Cerebellar cortex (tissue), 1 donor: ENCODE results near the gene GCFC2.

Experiments
- DNase-seq: peaks from one replicate; pipeline ENCODE4 v3.0.0-alpha.2; 2015; ENCODE audit warnings: low spot score

The GCFC2 gene

DNA sequence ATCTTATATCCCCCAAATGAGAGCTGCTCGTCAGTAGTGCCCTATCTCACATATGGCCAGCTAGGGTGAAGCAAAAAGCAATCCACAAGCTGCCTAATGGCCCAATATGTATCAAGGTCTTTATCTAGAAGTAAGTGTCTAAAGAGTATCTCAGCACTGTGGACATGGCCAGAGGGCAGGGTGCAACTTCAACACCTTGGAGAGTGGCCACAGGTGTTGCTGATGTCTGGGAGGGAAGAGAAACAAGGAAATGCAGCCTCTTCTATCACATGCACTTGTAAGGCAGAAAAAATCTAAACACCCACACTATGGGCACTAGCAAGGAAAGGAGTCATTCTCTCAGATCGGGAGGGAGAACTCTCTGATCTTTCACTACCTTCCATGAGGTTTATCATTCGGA is 87.8 kb downstream of the GCFC2 start:
- no peak for DNase-seq

- DNase-seq = no peak
These were observed 88.2 kb downstream of the GCFC2 start for GRCh38 chr2:75622500-75622899.

GRCh38 chr2:75621228-75621627 is 89.5 kb downstream of the GCFC2 start:
- DNase-seq = no peak

DNA sequence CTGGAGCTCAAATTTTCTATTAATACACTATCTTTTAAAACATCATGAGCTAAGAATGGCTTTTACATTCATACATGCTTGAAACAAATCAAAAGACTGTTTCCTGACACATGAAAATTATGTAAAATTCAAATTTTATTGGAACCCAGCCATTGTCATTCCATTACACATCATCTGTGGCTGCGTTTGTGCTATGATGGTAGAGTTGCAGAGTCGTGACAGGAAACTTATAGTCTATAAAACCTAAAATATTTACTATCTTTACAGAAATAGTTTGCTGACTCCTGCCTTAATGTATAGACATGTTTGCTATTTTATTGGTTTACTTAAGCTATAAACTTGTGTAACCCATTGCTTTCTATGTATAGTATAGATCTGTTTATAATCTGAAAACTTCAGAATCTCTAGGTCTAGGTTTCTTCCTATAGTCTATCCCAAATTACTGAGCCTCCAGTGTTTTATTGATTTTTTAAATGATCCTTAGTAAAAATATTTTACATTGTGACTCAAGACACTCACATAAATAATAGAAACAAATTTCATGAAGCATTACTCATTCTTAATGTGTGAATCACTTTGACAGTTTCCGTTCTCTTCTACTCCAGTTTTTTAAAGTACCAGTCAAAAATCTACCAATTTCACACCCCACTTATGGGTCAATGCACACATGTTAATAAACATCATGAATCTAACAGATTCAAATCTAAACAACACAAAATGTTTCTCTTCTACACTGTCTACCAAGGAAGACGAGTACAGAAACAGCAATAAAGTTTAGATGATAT is 90.6 kb downstream of the GCFC2 start:
- no peak for DNase-seq

DNA sequence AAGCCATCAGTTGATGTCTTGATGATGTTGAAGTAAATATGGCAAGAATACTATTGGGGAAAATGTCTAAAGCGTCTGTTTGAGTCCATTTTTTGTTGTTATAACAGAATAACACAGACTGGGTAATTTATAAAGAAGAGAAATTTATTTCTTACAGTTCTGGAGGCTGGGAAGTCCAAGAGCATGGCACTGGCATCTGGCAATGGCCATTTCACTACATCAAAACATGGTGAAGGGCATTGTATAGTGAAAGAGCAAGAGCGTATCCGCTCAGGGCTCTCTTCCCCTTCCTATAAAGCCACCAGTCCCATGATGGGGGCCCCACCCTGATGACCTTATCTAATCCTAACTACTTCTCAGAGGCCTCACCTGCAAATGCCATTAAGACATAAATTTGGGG is 93.8 kb downstream of the GCFC2 start:
- no peak for DNase-seq

GRCh38 chr2:75616406-75616805 is 94.3 kb downstream of the GCFC2 start:
- no peak for DNase-seq

- DNase-seq = no peak
These were observed 96.5 kb downstream of the GCFC2 start for GRCh38 chr2:75614162-75614651.

DNA sequence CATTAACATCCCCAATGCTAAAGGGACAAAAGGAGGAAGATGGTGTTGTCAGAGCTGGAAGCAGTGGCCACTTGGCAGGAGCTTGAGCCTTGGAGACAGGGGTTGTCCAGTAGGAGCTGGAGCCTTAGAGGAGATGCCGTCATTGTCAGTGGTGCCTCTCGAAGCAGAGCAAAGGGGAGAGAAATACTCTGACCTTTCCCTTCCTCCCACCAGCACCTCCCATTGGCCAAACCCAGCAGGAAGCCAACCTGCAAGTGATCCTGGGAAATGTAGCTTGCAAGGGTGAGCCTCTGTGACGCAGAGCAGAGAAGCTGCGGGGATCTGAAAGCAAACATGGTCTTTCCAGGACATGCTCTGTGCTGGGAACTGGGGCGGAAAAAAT is 97.9 kb downstream of the GCFC2 start:
- no peak for DNase-seq
